ENCODE results near the gene SH3BGRL. TPM values are rescaled to one million over a fixed set of nuclear protein-coding genes. Genes with fewer than 3 reads are reported as not detected.
"Not testable (repeated sequence)": the region's sequence is repeated elsewhere in the genome, so short reads cannot be mapped to it uniquely, and the experiment has no call there.

Gene SH3BGRL
- total RNA-seq, 4 donors from 2014 or later = 37.0 to 97.5 (median 68.1) TPM

- Histone ChIP-seq H3K4me3 (no peak overlapping the region), H3K4me1 (no peaks in the 10 kb centered on the region), H3K27ac (no peak overlapping the region), H3K36me3 (no peaks in the 10 kb centered on the region), H3K9me3 (no peaks in the 10 kb centered on the region), H3K27me3 (no peaks in the 10 kb centered on the region)
- TF ChIP-seq POLR2A (IDR thresholded peaks at IDR 0.05) = no peak
- TF ChIP-seq EP300 (IDR thresholded peaks at IDR 0.05; ENCODE audit: low read depth) = no peak
- no peak for TF ChIP-seq CTCF (IDR thresholded peaks at IDR 0.05)
- TF ChIP-seq POLR2AphosphoS5 (IDR thresholded peaks at IDR 0.05) = no peak
- in situ Hi-C loops (cut with MboI; ENCODE audit: low pct_ligation_motif_present in 1 of 4, low pct_unique_long_range_greater_than_20kb in 1 of 4, low sequenced_read_pairs in 3 of 4) (no loop called here), intact Hi-C loops (cut with DNase I; ENCODE audit: low total_unique reads) (no loop called here)
- DNase-seq = no peak
These were observed 102.7 kb downstream of the SH3BGRL start for GRCh38 chrX:81304563-81304962.

GRCh38 chrX:81305240-81305639 is 103.3 kb downstream of the SH3BGRL start:
- Histone ChIP-seq H3K27ac (no peak overlapping the region), H3K4me3 (no peak overlapping the region), H3K4me1 (no peaks in the 10 kb centered on the region), H3K27me3 (no peaks in the 10 kb centered on the region), H3K9me3 (no peaks in the 10 kb centered on the region), H3K36me3 (no peaks in the 10 kb centered on the region)
- intact Hi-C loops (cut with DNase I; ENCODE audit: low total_unique reads) = no loop called here
- 88% methylated on average over 1 of the region's 1 CpG; no CpG with 5 or more reads in 1 of the 2 donors for WGBS, 2 donors (ENCODE audit: low coverage in 1 of 2)
- TF ChIP-seq EP300 (IDR thresholded peaks at IDR 0.05; ENCODE audit: low read depth) (no peak), POLR2AphosphoS5 (IDR thresholded peaks at IDR 0.05) (no peak), CTCF (IDR thresholded peaks at IDR 0.05) (no peak), POLR2A (IDR thresholded peaks at IDR 0.05) (no peak)
- in situ Hi-C loops (cut with MboI; ENCODE audit: low pct_ligation_motif_present in 1 of 4, low pct_unique_long_range_greater_than_20kb in 1 of 4, low sequenced_read_pairs in 3 of 4) = no loop called here
- no peak for DNase-seq

- Histone ChIP-seq H3K27me3 (no peaks in the 10 kb centered on the region), H3K4me1 (no peaks in the 10 kb centered on the region), H3K36me3 (no peaks in the 10 kb centered on the region), H3K4me3 (no peak overlapping the region), H3K27ac (no peak overlapping the region), H3K9me3 (no peaks in the 10 kb centered on the region)
- intact Hi-C loops (cut with DNase I; ENCODE audit: low total_unique reads) (no loop called here), in situ Hi-C loops (cut with MboI; ENCODE audit: low pct_ligation_motif_present in 1 of 4, low pct_unique_long_range_greater_than_20kb in 1 of 4, low sequenced_read_pairs in 3 of 4) (no loop called here)
- WGBS, 2 donors (ENCODE audit: low coverage in 1 of 2) = 81 to 92% methylated on average over 4 to 7 of the region's 7 CpGs
- TF ChIP-seq CTCF (IDR thresholded peaks at IDR 0.05) (no peak), EP300 (IDR thresholded peaks at IDR 0.05; ENCODE audit: low read depth) (no peak), POLR2A (IDR thresholded peaks at IDR 0.05) (no peak), POLR2AphosphoS5 (IDR thresholded peaks at IDR 0.05) (no peak)
- no peak for DNase-seq
These were observed 106.4 kb downstream of the SH3BGRL start for GRCh38 chrX:81308086-81308829.

- Histone ChIP-seq H3K27ac (no peak overlapping the region), H3K27me3 (no peaks in the 10 kb centered on the region), H3K4me3 (no peak overlapping the region), H3K9me3 (no peaks in the 10 kb centered on the region), H3K4me1 (no peaks in the 10 kb centered on the region), H3K36me3 (no peaks in the 10 kb centered on the region)
- in situ Hi-C loops (cut with MboI; ENCODE audit: low pct_ligation_motif_present in 1 of 4, low pct_unique_long_range_greater_than_20kb in 1 of 4, low sequenced_read_pairs in 3 of 4) (no loop called here), intact Hi-C loops (cut with DNase I; ENCODE audit: low total_unique reads) (no loop called here)
- WGBS, 2 donors (ENCODE audit: low coverage in 1 of 2) = 79% methylated on average over 5 of the region's 5 CpGs; no CpG with 5 or more reads in 1 of the 2 donors
- DNase-seq = no peak
- no peak for TF ChIP-seq POLR2A (IDR thresholded peaks at IDR 0.05)
- no peak for TF ChIP-seq EP300 (IDR thresholded peaks at IDR 0.05; ENCODE audit: low read depth)
- no peak for TF ChIP-seq POLR2AphosphoS5 (IDR thresholded peaks at IDR 0.05)
- no peak for TF ChIP-seq CTCF (IDR thresholded peaks at IDR 0.05)
These were observed 114.3 kb downstream of the SH3BGRL start for GRCh38 chrX:81316163-81316562.

GRCh38 chrX:81331653-81332052 is 129.8 kb downstream of the SH3BGRL start:
- H3K27me3 ChIP-seq; H3K9me3 ChIP-seq; DNase-seq; H3K4me1 ChIP-seq; intact Hi-C loops (cut with DNase I; ENCODE audit: low total_unique reads); H3K27ac ChIP-seq; H3K4me3 ChIP-seq; in situ Hi-C loops (cut with MboI; ENCODE audit: low pct_ligation_motif_present in 1 of 4, low pct_unique_long_range_greater_than_20kb in 1 of 4, low sequenced_read_pairs in 3 of 4); H3K36me3 ChIP-seq: not testable (repeated sequence)
- WGBS, 2 donors (ENCODE audit: low coverage in 1 of 2) = 63% methylated on average over 1 of the region's 1 CpG; no CpG with 5 or more reads in 1 of the 2 donors

Measured in transverse colon (tissue), 4 donors.